ENCODE data around the gene ALDOB.
"Not testable (repeated sequence)": the region's sequence is repeated elsewhere in the genome, so short reads cannot be mapped to it uniquely, and the experiment has no call there.

Gene ALDOB

GRCh38 chr9:101384873-101385536, 50.6 kb downstream of the ALDOB start, which contains the start of gene BAAT:
TSS of gene BAAT (minus strand) at chr9:101385006. CDS start at chr9:101371404, 13,602 bp downstream.
- not testable (repeated sequence) for DNase-seq (ENCODE audit: low spot score)

- DNase-seq (ENCODE audit: low spot score), result no peak
Observed at GRCh38 chr9:101383361-101383760, 52.2 kb downstream of the ALDOB start.

GRCh38 chr9:101381833-101382342, 53.7 kb downstream of the ALDOB start:
- no peak for DNase-seq (ENCODE audit: low spot score)

- DNase-seq (ENCODE audit: low spot score), result no peak
Observed at GRCh38 chr9:101381118-101381517, 54.5 kb downstream of the ALDOB start.

GRCh38 chr9:101380295-101380694, 55.3 kb downstream of the ALDOB start:
- DNase-seq (ENCODE audit: low spot score), result no peak

GRCh38 chr9:101376111-101376848, 59.3 kb downstream of the ALDOB start:
- peak; percentile 44 for DNase-seq (ENCODE audit: low spot score)

GRCh38 chr9:101375546-101375945, 60.0 kb downstream of the ALDOB start:
- no peak for DNase-seq (ENCODE audit: low spot score)

GRCh38 chr9:101372327-101373118, 63.1 kb downstream of the ALDOB start:
- no peak for DNase-seq (ENCODE audit: low spot score)

- DNase-seq (ENCODE audit: low spot score), result no peak
Observed at GRCh38 chr9:101371813-101372212, 63.8 kb downstream of the ALDOB start.

Data from Ammon's horn (tissue), 1 donor.